HG03439 (cell line): ENCODE measurements around the gene ST3GAL2.
"Not testable (repeated sequence)": the region's sequence is repeated elsewhere in the genome, so short reads cannot be mapped to it uniquely, and the experiment has no call there.

Experiments
- ATAC-seq: cut with Tn5 transposase; IDR thresholded peaks from one replicate; pipeline ENCODE4 v1.9.1; 2021; ENCODE audit warnings: mild to moderate bottlenecking, moderate library complexity; ENCODE audit not compliant: unreplicated experiment

ST3GAL2 gene

DNA sequence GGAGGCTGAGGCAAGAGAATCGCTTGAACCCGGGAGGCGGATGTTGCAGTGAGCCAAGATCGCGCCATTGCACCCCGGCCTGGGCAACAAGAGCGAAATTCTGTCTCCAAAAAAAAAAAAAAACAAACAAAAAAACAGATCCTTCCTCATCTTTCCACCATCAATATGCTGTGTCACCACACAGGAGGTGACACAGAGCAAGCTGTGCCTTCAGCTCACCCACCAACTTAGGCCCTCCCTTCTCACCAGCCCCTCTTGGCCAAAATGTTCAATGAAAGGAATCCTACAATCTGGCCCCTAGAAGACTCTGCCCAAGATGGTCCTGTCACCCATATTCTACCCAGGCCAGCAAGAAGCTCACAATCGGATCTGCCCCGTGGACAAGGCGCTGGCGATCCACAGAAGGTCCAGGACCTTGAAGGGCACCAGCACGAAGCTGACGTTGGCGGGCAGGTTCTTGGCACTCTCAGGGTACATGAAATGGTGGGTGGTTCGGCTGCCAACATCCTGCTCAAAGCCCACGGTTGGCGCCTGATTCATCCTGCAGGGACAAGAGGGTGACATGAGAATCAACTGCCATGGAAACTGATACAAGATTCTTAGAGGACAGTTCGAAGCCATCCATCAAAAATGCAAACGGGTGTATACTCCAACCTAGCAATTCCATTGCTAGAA lies 50.8 kb downstream of the ST3GAL2 start:
- no peak for ATAC-seq

DNA sequence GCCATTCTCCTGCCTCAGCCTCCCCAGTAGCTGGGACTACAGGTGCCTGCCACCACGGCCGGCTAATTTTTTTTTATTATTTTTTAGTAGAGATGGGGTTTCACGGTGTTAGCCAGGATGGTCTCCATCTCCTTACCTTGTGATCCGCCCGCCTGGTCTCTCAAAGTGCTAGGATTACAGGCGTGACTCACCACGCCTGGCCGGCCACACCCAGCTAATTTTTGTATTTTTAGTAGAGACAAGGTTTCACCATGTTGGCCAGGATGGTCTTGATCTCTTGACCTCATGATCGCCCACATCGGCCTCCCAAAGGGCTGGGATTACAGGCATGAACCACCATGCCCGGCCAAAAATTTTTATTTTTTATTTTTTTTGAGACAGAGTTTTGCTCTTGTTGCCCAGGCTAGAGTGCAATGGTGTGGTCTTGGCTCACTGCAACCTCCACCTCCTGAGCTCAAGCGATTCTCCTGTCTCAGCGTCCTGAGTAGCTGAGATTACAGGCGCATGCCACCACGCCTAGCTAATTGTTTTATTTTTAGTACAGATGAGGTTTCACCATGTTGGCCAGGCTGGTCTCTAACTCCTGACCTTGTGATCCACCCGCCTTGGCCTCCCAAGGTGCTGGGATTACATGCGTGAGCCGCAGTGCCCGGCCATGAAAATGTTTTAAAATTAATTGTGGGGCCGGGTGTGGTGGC lies 52.5 kb downstream of the ST3GAL2 start:
- ATAC-seq = not testable (repeated sequence)

DNA sequence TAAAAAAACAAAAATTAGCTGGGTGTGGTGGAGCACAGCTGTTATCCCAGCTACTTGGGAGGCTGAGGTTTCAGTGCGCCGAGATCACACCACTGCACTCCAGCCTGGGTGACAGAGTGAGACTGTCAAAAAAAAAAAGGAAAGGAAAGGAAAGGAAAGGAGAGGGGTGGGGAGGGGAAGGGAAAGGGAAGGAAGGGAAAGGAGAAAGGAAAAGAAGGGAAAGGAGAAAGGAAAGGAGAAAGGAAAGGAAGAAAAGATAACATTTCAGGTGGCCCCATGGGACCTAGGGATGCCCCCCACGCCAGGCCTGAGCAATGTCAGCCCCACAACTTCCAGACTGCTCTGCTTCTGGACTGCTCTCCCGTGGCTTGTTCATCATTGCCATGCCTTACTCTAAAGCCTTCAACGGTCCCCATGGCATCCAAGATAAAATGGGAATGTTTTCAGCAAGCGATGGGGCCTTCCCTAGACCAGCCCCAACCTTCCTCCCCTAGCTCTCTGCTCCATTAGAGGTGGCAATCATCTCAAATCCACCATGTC lies 55.4 kb downstream of the ST3GAL2 start:
- no peak for ATAC-seq

DNA sequence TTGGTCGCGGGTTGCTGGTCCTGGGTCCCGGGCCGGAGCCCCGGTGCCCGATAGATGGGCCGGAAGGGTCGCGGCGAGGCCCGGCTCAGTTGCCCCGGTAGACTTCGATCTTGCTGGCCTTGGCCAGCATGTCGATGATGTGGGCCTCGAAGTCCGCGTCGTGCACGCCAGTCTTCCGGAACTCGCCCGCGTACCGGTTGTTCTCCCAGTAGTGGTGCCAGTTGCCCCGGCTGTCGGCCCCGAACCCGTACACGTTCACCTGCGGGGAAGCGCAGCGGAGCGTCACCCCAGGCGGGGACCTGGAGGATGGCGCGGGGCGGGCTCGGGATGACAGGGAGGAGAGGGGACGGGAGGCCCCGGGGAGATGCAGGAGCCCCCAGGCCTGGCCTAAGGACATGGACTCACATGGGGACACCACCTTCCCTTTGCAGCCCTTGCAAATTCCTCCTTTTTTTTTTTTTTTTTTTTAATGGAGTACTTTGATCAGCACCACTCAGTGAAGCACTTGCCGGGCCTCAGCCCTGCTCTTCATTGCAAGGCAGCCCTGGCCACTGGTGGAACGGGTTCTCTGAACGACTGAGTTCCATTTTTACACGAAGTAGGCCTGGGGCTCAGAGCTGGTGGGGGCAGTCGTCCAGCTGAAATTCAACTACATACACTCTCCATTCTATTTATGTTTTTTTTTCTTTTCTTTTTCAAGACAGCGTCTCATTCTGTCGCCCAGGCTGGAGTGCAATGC lies 57.1 kb downstream of the ST3GAL2 start:
- no peak for ATAC-seq

DNA sequence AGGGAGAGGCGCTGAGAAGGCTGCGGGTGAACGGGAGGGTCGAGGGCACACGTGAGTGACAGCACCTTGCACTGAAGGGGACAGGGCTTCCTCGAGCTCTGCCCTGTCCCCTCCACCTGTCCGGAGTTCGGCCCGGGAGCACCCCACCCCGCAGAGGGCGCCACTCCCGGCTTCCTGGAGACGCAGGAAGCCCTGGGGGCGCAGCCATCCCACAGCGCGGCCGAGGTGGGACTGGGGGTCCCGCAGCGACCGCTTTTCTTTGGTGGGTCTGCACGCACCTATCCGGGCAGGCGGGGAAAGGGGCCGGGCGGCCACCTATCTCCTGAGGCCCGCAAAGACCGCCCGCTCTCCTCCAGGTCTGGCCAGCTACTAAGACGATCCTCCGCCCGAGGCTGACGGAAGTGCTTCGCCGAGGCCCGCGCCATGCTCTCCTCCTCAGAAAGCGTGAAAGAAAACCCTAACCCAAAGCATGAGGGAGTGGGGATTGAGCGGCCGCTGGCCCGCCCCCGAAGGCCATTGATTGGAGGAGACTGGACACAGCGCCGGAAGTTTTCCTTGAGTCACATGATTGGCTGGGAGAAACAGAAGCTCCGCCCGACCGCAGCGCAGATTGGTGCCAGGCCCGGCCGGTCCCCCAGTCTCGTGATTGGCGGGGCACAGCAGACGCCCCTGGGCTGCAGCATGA lies 57.8 kb downstream of the ST3GAL2 start:
- peak; percentile 92 for ATAC-seq

DNA sequence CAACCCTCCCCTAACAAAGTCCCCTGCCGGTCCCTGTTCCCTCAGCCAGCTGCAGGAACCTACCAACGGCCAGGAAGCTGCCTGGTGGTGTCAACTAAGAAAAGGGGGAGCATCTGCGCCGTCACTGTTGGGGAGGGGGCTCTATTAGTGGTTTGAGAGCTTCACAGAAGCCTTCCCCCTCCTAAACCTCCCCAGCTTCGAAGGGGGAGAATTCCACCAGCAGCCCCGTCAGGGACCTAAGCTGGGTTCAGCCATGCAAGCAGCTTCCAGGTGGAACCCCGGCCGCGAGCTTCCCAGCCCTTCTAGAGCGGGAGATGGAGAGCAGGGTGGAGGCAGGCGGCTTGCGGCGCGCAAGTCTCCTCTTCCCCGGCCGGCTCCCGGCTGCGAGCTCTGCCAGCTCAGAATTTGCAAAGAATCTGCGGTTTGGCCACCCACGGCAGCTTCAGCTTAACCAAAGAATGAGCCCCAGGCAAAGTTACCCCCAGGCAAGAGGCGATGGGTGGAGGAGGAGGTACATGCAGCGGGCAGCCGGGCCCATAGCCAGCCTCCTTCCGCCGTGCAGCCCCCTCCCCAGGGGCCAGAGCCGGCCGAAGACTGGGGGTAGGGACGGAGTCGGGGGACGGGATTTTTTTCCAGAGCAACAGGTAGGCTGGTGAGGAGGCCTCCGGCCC lies 58.5 kb downstream of the ST3GAL2 start:
- peak; percentile 15 for ATAC-seq

DNA sequence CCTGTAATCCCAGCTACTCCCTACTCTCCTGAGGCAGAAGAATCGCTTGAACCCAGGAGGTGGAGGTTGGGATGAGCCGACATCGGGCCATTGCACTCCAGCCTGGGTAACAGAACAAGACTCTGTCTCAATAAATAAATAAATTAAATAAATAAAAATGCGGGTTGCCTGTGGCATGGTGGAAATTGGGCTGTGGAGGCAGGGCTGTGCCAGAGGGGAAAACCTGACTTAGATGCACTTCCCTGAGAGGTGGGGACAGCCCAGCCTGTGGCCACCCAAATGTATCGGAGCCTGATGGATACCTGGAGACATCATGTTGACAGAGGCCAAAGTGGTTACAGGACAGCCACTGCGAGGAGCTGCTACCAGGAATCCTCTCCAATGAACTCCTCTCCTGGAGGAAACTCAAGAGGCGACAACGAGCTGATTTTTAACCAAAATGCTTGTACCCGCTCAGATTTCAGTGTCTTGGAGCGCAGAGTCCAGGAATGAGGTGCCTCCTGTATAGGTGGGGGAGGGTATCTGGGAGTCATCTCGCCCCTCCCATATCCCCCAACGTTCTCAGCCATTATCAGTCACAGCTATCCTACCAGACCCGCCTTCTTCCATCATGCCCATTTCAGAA lies 59.9 kb downstream of the ST3GAL2 start:
- ATAC-seq = no peak

DNA sequence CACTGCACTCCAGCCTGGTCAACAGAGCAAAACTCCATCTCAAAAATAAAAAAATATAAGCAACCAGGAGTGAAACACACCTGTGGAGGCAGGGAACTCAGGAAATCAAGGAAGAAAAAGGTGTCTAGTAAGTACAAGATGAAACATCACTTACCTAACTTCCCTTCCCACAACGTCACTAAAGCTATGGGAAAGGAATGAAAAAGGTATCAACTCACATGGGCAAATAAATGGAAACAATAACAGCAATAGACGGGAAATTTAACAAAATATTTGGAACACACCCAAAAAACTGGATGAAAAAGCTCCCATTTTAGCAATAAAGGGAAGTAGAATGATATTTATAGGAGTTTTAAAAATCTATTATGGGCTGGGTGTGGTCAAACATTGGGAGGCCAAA lies 61.1 kb downstream of the ST3GAL2 start:
- ATAC-seq = no peak

DNA sequence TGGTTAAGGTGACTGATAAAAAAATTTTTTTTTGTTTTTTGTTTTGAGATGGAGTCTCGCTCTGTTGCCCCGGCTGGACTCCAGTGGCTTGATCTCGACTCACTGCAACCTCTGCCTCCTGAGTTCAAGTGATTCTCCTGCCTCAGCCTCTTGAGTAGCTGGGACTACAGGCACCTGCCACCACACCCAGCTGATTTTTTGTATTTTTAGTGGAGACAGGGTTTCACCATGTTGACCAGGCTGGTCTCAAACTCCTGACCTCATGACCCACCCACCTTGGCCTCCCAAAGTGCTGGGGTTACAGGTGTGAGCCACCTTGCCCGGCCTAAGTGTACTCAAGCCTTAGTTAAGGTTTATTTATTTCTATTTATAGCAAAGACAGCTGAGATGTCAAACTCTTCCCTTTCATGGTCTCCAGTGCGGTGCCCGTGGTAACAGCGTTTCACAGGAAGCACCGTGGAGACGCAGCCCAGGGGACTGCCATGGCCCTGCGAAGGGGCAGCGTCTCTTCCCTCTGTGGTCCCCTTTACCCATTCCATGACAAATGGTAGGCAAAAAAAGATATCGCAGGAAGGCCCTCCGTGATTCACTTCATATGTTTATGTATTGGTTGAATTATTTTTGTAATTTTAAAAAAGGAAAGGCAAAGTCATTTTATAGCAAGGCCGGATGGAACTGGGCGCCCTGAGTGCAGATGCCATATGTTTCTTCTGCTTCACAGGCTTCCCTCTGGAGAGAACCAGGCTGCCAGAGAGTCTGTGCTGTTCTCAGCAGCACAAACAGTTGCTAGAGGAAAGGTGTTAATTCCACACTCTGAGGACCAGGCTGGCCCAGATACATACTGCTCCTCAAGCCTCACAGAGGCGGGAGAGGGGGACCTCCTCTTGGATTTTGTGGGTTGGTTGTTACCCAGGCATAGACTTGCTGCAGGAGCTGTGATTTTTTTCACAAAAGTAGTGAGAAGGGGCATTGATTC lies 63.0 kb downstream of the ST3GAL2 start:
- no peak for ATAC-seq

DNA sequence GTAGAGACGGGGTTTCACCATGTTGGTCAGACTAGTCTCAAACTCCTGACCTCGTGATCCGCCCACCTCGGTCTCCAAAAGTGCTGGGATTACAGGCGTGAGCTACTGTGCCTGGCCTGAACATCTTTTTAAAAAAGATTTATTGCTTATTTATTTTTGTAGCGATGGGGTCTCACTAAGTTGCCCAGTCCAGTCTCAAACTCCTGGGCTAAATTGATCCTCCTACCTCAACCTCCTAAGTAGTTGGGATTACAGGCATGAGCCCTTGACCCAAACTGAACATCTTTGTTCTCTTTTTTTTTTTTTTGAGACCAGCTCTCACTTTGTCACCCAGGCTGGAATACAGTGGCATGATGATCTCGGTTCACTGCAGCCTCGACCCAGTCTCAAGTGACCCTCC lies 64.7 kb downstream of the ST3GAL2 start:
- no peak for ATAC-seq

DNA sequence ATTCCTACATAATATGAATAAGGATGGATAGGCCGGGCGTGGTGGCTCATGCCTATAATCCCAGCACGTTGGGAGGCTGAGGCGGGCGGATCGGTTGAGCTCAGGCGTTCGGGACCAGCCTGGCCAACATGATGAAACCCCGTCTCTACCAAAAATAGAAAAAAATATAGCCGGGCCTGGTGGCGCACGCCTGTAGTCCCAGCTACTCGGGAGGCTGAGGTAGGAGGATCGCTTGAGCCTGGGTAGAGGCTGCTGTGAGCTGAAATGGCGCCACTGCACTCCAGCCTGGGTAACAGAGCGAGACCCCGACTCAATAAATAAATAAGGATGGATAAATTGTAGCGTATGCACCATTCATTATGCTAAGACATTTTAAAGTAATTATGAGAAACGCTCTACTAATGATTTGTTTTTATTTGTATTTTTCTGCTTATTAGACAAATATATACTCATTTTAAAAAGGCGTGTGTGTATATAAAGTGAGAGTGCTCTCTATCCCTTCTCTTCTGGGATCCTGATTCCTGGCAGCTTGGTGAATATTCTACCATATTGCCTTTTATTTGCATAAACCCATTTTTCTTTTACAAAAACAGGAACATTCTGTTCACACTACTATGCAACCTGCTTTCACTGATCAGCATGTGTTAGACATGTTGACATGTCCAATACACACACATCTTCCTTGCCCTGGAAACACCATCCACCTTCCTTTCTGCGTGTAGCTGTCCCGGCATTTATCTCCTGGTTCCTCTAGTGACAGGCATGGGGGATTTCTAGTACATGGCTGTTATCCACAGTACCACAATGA lies 65.8 kb downstream of the ST3GAL2 start:
- ATAC-seq = no peak

DNA sequence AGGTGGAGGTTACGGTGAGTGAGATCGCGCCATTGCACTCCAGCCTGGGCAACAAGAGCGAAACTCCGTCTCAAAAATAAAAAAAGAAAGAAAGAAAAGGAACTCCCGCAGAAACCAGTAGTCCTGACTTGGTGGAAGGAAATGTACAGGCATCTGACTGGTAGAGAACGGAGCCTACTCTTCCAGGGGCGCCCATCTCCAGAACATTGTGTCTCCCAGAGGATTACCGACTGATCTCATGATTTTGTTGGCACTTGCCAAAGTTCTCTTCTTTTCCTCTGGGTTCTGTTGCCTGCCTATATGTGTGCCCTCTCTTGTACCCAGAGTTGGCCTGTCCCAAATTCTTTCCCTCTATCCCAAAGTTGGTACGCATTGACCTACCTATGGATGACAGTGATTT lies 68.0 kb downstream of the ST3GAL2 start:
- no peak for ATAC-seq

DNA sequence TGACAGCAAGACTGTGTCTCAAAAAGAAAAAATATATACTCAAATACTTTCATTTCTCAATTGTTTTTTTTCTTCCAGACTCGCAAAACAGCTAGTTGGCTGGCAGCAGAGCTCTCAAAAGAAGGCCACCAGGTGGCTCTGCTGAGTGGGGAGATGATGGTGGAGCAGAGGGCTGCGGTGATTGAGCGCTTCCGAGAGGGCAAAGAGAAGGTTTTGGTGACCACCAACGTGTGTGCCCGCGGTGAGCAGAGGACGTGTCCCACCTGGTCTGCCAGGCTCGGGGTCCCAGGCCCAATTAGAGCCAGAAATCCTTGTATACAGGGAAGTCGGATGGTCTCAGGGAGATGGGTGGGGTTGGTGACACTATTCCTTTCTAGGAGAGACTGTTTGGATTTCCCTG lies 68.8 kb downstream of the ST3GAL2 start:
- not testable (repeated sequence) for ATAC-seq

DNA sequence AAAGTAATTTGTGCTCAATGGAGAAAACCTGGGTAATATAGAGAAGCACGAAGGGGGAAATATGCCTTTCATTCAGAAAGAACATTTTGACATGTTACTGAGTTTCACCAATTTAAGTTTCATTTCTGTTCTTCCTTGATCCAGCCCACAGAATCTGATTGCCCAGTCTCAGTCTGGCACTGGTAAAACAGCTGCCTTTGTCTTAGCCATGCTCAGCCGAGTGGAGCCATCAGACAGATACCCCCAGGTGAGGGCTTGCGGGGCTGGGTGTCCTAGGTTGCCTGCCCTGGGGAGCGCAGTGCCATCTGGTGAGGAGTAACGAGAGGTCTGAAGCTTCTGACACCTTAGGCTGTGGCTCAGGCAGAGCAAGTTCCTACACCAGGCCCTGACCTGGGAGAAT lies 74.5 kb downstream of the ST3GAL2 start:
- ATAC-seq = no peak

DNA sequence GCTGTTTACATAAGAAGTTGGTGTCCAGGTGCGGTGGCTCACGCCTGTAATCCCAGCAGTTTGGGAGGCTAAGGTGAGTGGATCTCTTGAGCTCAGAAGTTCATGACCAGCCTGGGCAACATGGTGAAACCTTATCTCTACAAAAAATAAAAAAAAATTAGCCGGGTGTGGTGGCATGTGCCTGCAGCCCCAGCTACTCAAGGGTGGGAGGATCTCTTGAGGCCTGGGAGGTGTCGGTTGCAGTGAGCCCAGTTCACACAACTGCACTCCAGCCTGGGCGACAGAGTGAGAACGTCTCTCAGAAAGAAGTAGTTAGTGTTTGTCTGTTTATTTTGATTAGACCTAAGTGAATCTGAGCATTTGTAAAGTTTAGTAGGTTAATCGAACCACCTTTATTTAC lies 79.3 kb downstream of the ST3GAL2 start:
- ATAC-seq = no peak

DNA sequence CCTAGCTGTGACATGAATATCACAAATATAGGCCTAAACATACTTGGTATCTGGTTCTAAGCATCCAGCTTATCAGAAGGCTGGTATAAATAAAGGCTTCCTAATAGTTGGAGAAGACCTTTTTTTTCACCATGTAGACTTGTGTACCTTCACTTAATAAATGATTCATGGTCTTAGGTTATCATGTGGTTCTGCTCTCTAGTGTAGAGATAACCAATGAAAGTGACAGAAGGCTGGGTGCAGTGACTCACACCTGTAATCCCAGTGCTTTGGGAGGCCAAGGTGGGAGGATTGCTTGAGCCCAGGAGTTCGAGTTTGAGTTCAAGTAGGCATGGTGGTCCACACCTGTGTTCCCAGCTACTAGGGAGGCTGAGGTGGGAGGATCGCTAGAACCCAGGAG lies 89.1 kb downstream of the ST3GAL2 start:
- ATAC-seq = no peak

DNA sequence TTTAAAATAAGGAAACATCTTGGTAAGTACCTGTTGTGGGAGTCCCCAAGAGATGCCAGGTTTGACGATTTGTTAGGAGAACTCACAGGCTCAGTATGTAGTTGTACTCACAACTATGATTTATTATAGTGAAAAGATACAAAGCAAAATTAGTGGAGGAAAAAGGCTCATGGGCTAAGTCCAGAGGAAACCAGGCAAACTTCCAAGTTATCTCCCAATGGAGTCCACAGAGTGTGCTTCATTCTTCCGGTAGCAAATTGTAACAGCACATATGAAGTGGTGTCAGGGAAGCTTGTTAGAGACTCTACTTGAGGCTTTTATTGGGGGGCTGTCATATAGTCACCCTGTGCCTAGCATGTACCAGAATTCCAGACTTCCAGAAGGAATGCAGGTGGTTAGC lies 89.9 kb downstream of the ST3GAL2 start:
- no peak for ATAC-seq

DNA sequence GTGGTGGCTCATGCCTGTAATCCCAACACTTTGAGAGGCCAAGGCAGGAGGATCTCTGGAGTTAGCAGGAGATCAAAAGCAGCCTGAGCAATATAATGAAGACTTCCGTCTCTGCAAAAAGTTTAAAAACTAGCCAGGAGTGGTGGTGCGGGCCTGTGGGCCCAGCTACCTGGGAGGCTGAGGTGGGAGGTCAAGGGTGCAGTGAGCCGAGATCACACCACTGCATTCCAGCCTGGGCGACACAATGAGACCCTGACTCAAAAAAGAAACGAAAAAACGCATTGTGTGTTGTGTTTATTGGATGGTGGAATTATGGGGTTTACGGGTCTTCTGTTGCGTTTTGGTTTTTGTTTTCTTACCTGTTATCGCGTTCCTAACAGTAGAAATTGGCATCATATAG lies 93.1 kb downstream of the ST3GAL2 start:
- ATAC-seq = no peak
